K562 (cell line): ENCODE results near the gene C6orf89. TPM values are rescaled to one million over a fixed set of nuclear protein-coding genes. Genes with fewer than 3 reads are reported as not detected.
"Not testable (repeated sequence)": the region's sequence is repeated elsewhere in the genome, so short reads cannot be mapped to it uniquely, and the experiment has no call there.

Experiments used
- ATAC-seq: fragments of 200-7000 bp; cut with Tn5 transposase; 3 replicates; pipeline ENCODE4 v1.9.1; 2020; ENCODE audit warnings: moderate library complexity
- BruUV-seq: library from RNA; stranded (reverse); fragments of 400-500 nt; replicated peaks from 2 replicates; lab custom pipeline; 2021; lab: Mats Ljungman, UMichigan
- CTCF ChIA-PET: fragments of 300-600 bp; formaldehyde crosslinking; extraction: SDS; loops from one replicate; lab custom pipeline; 2021; ENCODE audit warnings: low intra/inter-chr PET ratio; lab: Yijun Ruan, JAX
- POLR2A ChIA-PET: fragments of 300-600, 350-650 bp; sonication (Branson Sonifier 250); formaldehyde crosslinking; extraction: SDS; loops from one replicate; lab custom pipeline; 2021; ENCODE audit warnings: antibody characterized with exemption, inconsistent platforms; lab: Yijun Ruan, JAX
- DNase-seq, 4 experiments: peaks; one replicate each; pipeline versions ENCODE4 v3.0.0 to v3.0.0-alpha.2; 2011 to 2018; ENCODE audit warnings: low spot score in 3 of 4, mixed read lengths in 3 of 4; ENCODE audit errors: extremely low read depth in 1 of 4
- FAIRE-seq: peaks from 2 replicates; lab custom pipeline; 2011; peaks lifted over from hg19 to GRCh38; lab: Jason Lieb, UNC
- H2AFZ ChIP-seq: 2 replicates; pipeline ENCODE4 v1.6.0; 2011; ENCODE audit warnings: low read depth, low read length, control low read depth, inconsistent platforms
- H3K27ac ChIP-seq: fragments of 200-600 bp; 3 replicates; pipeline ENCODE4 v1.8.0; 2011; ENCODE audit warnings: low read depth, mild to moderate bottlenecking, control low read depth, inconsistent platforms, low read length, moderate library complexity, mixed read lengths; ENCODE audit errors: extremely low read depth
- H3K27me3 ChIP-seq, 2 experiments: fragments of 300-600 bp in 1 of 2; 2 replicates in 1 of 2; 3 replicates in 1 of 2; pipeline versions ENCODE4 v1.6.0 to v1.8.0; 2011; ENCODE audit warnings: inconsistent platforms in 2 of 2, low read length in 2 of 2, mild to moderate bottlenecking in 1 of 2, mixed read lengths in 1 of 2, moderate library complexity in 1 of 2; ENCODE audit not compliant: control insufficient read depth in 2 of 2, insufficient read depth in 2 of 2
- H3K36me3 ChIP-seq: fragments of 300-600 bp; 3 replicates; pipeline ENCODE4 v1.8.0; 2011; ENCODE audit warnings: mild to moderate bottlenecking, low read length, inconsistent platforms; ENCODE audit not compliant: control insufficient read depth, insufficient read depth
- H3K4me1 ChIP-seq, 2 experiments: fragments of 200-600 bp in 1 of 2; replicated peaks in 1 of 2; 2 replicates in 1 of 2; 3 replicates in 1 of 2; pipeline versions ENCODE4 v1.5.1 to v1.8.0; 2011; ENCODE audit warnings: inconsistent platforms in 2 of 2, low read length in 2 of 2, mild to moderate bottlenecking in 1 of 2, mixed read lengths in 1 of 2, moderate library complexity in 1 of 2; ENCODE audit not compliant: control insufficient read depth in 2 of 2, insufficient read depth in 2 of 2
- H3K4me2 ChIP-seq: 2 replicates; pipeline ENCODE4 v1.6.1; 2011; ENCODE audit warnings: low read length, control low read depth, inconsistent platforms, mixed read lengths; ENCODE audit not compliant: insufficient read depth
- H3K4me3 ChIP-seq: fragments of 200-600 bp; sonication (generic), shearing (Covaris generic); 2 replicates; pipeline ENCODE4 v1.5.1; 2016; ENCODE audit warnings: control low read depth, inconsistent platforms
- H3K79me2 ChIP-seq: fragments of 200-600 bp; 3 replicates; pipeline ENCODE4 v1.8.0; 2011; ENCODE audit warnings: low read length, inconsistent platforms; ENCODE audit not compliant: control insufficient read depth, insufficient read depth
- H3K9ac ChIP-seq, 2 experiments: 2 replicates each; pipeline versions ENCODE4 v1.6.0 to v1.6.1; 2011; ENCODE audit warnings: low read depth in 2 of 2, low read length in 2 of 2, control low read depth in 1 of 2, inconsistent platforms in 1 of 2, mild to moderate bottlenecking in 1 of 2, mixed read lengths in 1 of 2; ENCODE audit not compliant: insufficient read depth in 1 of 2
- H3K9me1 ChIP-seq: one replicate; pipeline ENCODE4 v1.6.0; 2011; ENCODE audit warnings: inconsistent platforms, mild to moderate bottlenecking, low read length, moderate library complexity; ENCODE audit not compliant: control insufficient read depth, insufficient read depth
- H3K9me3 ChIP-seq: replicated peaks from 2 replicates; pipeline ENCODE4 v1.5.1; 2011; ENCODE audit warnings: low read depth, low read length, inconsistent platforms; ENCODE audit not compliant: control insufficient read depth, insufficient read depth
- H4K20me1 ChIP-seq: replicated peaks from 2 replicates; pipeline ENCODE4 v1.6.1; 2011; ENCODE audit warnings: low read length, inconsistent platforms, mixed read lengths; ENCODE audit not compliant: control insufficient read depth, insufficient read depth
- FOXA3 ChIP-seq, 2 experiments: fragments of 450-650 bp in 1 of 2; sonication (generic) in 1 of 2; formaldehyde crosslinking; IDR thresholded peaks in 1 of 2; conservative IDR thresholded peaks in 1 of 2; 2 replicates each; pipeline versions ENCODE4 v1.4.0 to v1.8.0; 2020 to 2022; ENCODE audit warnings: mild to moderate bottlenecking in 2 of 2, missing genetic modification reagents in 1 of 2
- ZFX ChIP-seq: sonication (generic); formaldehyde crosslinking; IDR thresholded peaks from 2 replicates; pipeline ENCODE4 v1.8.0; 2022; ENCODE audit warnings: mild to moderate bottlenecking, missing genetic modification reagents, moderate library complexity
- ZNF518B ChIP-seq: fragments of 250-450 bp; sonication (Bioruptor Pico); IDR thresholded peaks from 2 replicates; pipeline ENCODE4 v1.5.0; 2021; ENCODE audit warnings: mild to moderate bottlenecking, moderate library complexity
- WGBS: fragments of 100-300 bp; shearing (Covaris generic); methylation state at CpG from one replicate; pipeline ENCODE4 v1.1.6; 2016; ENCODE audit warnings: low coverage, mixed read lengths; ENCODE audit not compliant: insufficient coverage; ENCODE audit errors: missing lambda C conversion rate; 5-methylcytosine and 5-hydroxymethylcytosine counted together
- in situ Hi-C: fragments of 300-500 bp; cut with MboI; formaldehyde crosslinking; loops from 4 replicates; pipeline ENCODE4 v1.15.0; 2018; ENCODE audit warnings: inconsistent platforms, mixed read lengths
- intact Hi-C: fragments of 100-400 bp; cut with micrococcal nuclease; formaldehyde crosslinking; loops from 2 replicates; pipeline ENCODE4 v1.14.2; 2022
- polyA plus RNA-seq, 8 experiments: library from polyadenylated mRNA; depleted of rRNA in 4 of 8; stranded (reverse) in 5 of 8; unstranded in 3 of 8; fragments of >200 nt; fragmentation: Nextera tagmentation in 2 of 8; fragmentation: Illumina TruSeq in 1 of 8; extraction: Ambion mirVana in 2 of 8; extraction: Trizol in 1 of 8; gene quantifications; 2 replicates each; pipeline versions ENCODE4 v1.2.1 to v1.2.3, GENCODE V29; 2011 to 2014; ENCODE audit warnings: inconsistent platforms in 1 of 8, missing spikeins in 1 of 8
- total RNA-seq, 7 experiments: library from RNA; depleted of rRNA in 6 of 7; stranded (reverse); fragments of >200 nt in 6 of 7; fragmentation: Illumina TruSeq in 2 of 7; extraction: Trizol in 2 of 7; gene quantifications; 2 replicates each; pipeline versions ENCODE4 v1.2.1 to v1.2.3, GENCODE V29; 2011 to 2021; ENCODE audit warnings: low replicate concordance in 1 of 7

The C6orf89 gene
- total and polyA plus RNA-seq, 9 of the 15 experiments (the other 6 are each of a cell fraction or from before 2014, with no cell fraction given): 35.2 to 111 (median 58.5) TPM

- peaks cover 27 to 50% of the 10 kb centered on the region in 2 experiments for H3K27me3 ChIP-seq
- H3K9ac ChIP-seq, H2AFZ ChIP-seq, H4K20me1 ChIP-seq, DNase-seq, H3K4me2 ChIP-seq, ATAC-seq, BruUV-seq, in situ Hi-C loops, H3K27ac ChIP-seq, intact Hi-C loops, H3K4me1 ChIP-seq, H3K79me2 ChIP-seq, H3K9me3 ChIP-seq, H3K9me1 ChIP-seq, CTCF ChIA-PET, H3K4me3 ChIP-seq, FAIRE-seq, H3K36me3 ChIP-seq: not testable (repeated sequence)
- TF ChIP-seq ZFX: 0 out of 2 replicates have a peak, but pooled peaks have one; percentile 12
- POLR2A ChIA-PET: interaction anchor here (0.6 kb wide), 1 partner anchor 64 kb away, joined by 3 read pairs; no protein-coding TSS in a partner anchor
- WGBS: 8% methylated on average over 3 of the region's 5 CpGs
These were observed 53.3 kb downstream of the C6orf89 start for GRCh38 chr6:36939005-36939404.

GRCh38 chr6:36940027-36940426 is 54.3 kb downstream of the C6orf89 start:
- no peak overlapping the region for H3K4me3 ChIP-seq
- POLR2A ChIA-PET: interaction anchor here (1.4 kb wide), 1 partner anchor 13 kb away, joined by 4 read pairs; no protein-coding TSS in a partner anchor
- no peaks in the 10 kb centered on the region for H4K20me1 ChIP-seq
- no peaks in the 10 kb centered on the region; a peak in 1 of 5 replicates for H3K4me1 ChIP-seq
- FAIRE-seq (no peak), ATAC-seq (peak; percentile 11; the same call in 1 of the 3 replicates), DNase-seq (no peak)
- no TSS peak for BruUV-seq
- H3K9ac ChIP-seq: no peak overlapping the region
- 2% methylated on average over 10 of the region's 10 CpGs for WGBS
- in situ Hi-C loops: no loop called here
- TF ChIP-seq ZNF518B (CRISPR knock-in tag): no peak
- 0 out of 4 replicates have a peak, but pooled peaks of 1 of the 2 experiments have one; percentile 17 for TF ChIP-seq FOXA3 (CRISPR knock-in tag; conservative IDR thresholded peaks at IDR 0.05 in 1 of 2, IDR thresholded peaks at IDR 0.05 in 1 of 2)
- no peak overlapping the region for H2AFZ ChIP-seq
- no peaks in the 10 kb centered on the region for H3K9me1 ChIP-seq
- no peaks in the 10 kb centered on the region for H3K36me3 ChIP-seq
- H3K27me3 ChIP-seq: peaks cover 30 to 52% of the 10 kb centered on the region in 2 experiments
- H3K27ac ChIP-seq: no peak overlapping the region
- intact Hi-C loops: no loop called here
- H3K4me2 ChIP-seq: no peak overlapping the region
- H3K79me2 ChIP-seq: no peaks in the 10 kb centered on the region
- no peaks in the 10 kb centered on the region for H3K9me3 ChIP-seq
- CTCF ChIA-PET: no interaction called here

GRCh38 chr6:36941561-36941960 is 55.8 kb downstream of the C6orf89 start:
- H3K36me3 ChIP-seq, ATAC-seq, H3K27ac ChIP-seq, H4K20me1 ChIP-seq, H3K9me1 ChIP-seq, CTCF ChIA-PET, BruUV-seq, in situ Hi-C loops, H3K4me3 ChIP-seq, POLR2A ChIA-PET, H3K79me2 ChIP-seq, H3K9me3 ChIP-seq, DNase-seq, H3K4me1 ChIP-seq, H3K9ac ChIP-seq, FAIRE-seq, H3K4me2 ChIP-seq, intact Hi-C loops, H2AFZ ChIP-seq: not testable (repeated sequence)
- H3K27me3 ChIP-seq: peaks cover 33 to 63% of the 10 kb centered on the region in 2 experiments
- 34% methylated on average over 16 of the region's 40 CpGs for WGBS
